ENCODE measurements around the gene LRRTM2.
"Not testable (repeated sequence)": the region's sequence is repeated elsewhere in the genome, so short reads cannot be mapped to it uniquely, and the experiment has no call there.

The LRRTM2 gene

DNA sequence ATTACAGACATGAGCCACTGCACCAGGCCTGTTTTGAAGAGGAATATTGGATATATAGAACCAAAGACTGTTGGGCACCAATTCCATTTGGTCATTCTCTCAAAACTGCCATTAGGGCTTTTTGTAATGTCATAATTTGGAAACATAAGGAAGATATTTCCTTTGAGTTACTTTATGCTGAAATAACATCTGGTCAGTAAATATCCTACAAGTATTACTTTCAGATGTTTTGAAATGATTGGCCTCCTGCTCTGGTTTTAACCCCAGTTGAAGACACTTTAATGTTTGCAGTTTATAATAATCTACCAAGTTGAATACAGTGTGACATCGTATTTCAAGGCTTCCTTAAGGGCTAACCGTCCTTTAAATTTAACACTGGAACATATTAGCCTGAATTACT lies 33.6 kb downstream of the LRRTM2 start:
- intact Hi-C loops (cut with micrococcal nuclease): no loop called here
- Mint-ChIP-seq H3K36me3 (ENCODE audit: low read depth) (peaks cover 16% of the 10 kb centered on the region), H3K27ac (no peak overlapping the region), H3K9me3 (no peaks in the 10 kb centered on the region), H3K4me1 (ENCODE audit: low read depth) (peaks cover 15% of the 10 kb centered on the region), H3K4me3 (no peak overlapping the region), H3K27me3 (no peaks in the 10 kb centered on the region)

DNA sequence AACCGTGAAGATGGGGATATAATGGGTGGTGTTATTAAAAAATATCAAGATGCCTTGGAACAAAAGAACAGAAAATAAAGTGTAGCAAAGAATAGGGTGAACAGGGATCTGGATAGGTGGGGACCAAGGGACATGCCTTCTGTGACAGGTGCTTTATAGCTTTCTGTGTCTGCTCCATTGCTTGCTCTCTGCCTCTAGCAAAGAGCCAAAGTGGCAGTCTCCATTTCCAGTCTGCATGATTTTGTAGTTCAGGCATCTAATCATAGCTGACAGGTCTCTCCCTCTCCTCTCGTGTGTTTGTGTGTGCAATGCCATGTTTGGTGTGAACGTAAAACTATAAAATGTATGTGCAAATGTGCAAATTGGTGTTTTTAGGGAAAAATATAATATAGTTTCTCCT lies 35.0 kb downstream of the LRRTM2 start:
- Mint-ChIP-seq H3K9me3 (no peaks in the 10 kb centered on the region), H3K27me3 (no peaks in the 10 kb centered on the region), H3K27ac (no peak overlapping the region), H3K36me3 (ENCODE audit: low read depth) (peaks cover 8% of the 10 kb centered on the region), H3K4me1 (ENCODE audit: low read depth) (peaks cover 15% of the 10 kb centered on the region), H3K4me3 (no peak overlapping the region)
- intact Hi-C loops (cut with micrococcal nuclease): no loop called here

DNA sequence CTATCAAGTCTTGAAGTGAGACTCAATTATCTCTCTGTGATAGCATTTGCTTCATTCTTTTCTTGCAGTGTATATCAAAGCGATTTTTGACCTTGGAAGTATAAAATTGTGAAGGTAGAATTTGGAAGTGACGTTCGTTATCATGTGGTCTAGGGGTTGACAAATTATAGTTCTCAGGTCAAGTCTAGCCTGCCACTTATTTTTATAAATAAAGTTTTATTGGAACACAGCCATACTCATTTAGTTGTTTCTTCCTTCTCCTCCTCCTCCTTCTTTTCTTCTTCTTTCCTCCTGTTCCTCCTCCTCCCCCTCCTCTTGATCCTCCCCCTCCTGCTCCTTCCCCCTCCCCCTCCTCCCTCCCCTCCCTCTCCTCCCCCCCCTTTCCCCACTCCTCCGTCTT lies 38.0 kb downstream of the LRRTM2 start:
- peaks cover 13% of the 10 kb centered on the region for H3K4me1 Mint-ChIP-seq (ENCODE audit: low read depth)
- intact Hi-C loops (cut with micrococcal nuclease): no loop called here
- H3K27me3 Mint-ChIP-seq: no peaks in the 10 kb centered on the region
- H3K9me3 Mint-ChIP-seq: no peaks in the 10 kb centered on the region
- no peak overlapping the region for H3K4me3 Mint-ChIP-seq
- no peak overlapping the region for H3K27ac Mint-ChIP-seq
- peaks cover 27% of the 10 kb centered on the region for H3K36me3 Mint-ChIP-seq (ENCODE audit: low read depth)

DNA sequence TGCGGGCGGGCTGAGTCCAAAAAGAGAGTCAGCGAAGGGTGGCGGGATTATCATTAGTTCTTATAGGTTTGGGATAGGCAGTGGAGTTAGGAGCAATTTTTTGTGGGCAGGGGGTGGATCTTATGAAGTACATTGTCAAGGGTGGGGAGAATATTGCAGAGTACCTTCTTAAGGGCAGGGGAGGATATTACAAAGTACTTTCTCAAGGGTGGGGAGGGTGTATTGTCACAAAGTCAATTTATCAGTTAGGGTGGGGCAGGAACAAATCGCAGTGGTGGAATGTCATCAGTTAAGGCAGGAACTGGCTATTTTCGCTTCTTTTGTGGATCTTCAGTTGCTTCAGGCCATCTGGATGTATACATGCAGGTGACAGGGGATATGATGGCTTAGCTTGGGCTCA lies 40.3 kb downstream of the LRRTM2 start:
- not testable (repeated sequence) for H3K27ac Mint-ChIP-seq, H3K9me3 Mint-ChIP-seq
- peaks cover 44% of the 10 kb centered on the region for H3K36me3 Mint-ChIP-seq (ENCODE audit: low read depth)

DNA sequence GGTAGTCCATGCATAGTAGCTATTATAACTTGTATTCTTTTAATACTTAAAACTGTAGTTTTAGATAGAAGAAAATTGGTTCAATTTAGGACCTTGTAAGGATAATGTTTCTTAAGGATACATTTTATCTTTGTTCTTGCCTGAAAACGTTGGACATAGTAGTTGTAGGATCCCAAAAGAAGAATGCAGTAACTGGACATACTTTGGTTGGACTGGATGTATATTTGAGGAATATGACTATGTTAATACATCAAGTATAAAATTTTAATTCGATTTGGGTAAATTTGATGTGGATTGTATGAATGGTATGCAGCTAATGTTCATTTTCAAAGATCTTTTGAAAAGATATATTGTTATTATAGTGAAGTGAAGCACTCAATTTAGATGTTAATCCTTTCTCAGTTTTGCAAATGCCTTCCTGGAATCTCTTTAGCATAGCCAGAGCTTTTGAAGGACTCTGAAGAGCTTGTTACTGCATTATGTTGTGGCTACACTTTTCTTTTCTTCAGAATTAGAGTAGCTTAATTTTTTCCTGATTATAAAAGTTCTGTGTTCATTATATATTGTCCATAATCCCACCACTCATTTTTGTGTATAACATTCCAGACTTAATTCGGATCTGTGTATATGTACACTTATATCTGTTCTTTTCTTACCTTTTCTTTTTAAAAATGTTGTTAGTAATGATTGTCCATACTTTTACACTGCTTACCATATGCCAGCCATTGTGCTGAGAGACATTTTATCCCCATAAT lies 41.2 kb downstream of the LRRTM2 start:
- intact Hi-C loops (cut with micrococcal nuclease): no loop called here
- no peak overlapping the region for H3K4me3 Mint-ChIP-seq
- H3K4me1 Mint-ChIP-seq (ENCODE audit: low read depth): peaks cover 29% of the 10 kb centered on the region
- H3K9me3 Mint-ChIP-seq: no peaks in the 10 kb centered on the region
- H3K36me3 Mint-ChIP-seq (ENCODE audit: low read depth): peaks cover 54% of the 10 kb centered on the region
- H3K27me3 Mint-ChIP-seq: no peaks in the 10 kb centered on the region
- H3K27ac Mint-ChIP-seq: no peak overlapping the region

More for the DNA sequence above, 40.3 kb downstream of the LRRTM2 start:
- H3K4me1 Mint-ChIP-seq (ENCODE audit: low read depth): peaks cover 29% of the 10 kb centered on the region
- H3K4me3 Mint-ChIP-seq; H3K27me3 Mint-ChIP-seq; intact Hi-C loops (cut with micrococcal nuclease): not testable (repeated sequence)

DNA sequence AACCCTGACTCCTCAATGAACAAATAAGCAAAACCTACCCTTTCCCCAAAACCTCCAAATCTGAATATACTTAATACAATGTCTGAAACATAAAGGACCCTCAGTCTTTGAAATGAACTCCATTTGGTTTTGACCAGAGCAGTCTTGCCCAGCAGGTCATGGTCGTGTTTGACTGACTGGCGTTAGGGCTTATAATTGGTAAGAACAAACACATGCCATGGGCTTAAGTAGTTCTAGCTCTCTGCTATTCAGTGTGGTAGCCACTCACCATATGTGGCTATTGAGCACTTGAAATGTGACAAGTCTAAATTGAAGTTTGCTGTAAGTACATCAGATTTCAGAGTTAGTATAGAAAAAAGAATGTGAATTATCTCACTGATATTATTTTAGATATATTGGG lies 42.1 kb downstream of the LRRTM2 start:
- peaks cover 62% of the 10 kb centered on the region for H3K36me3 Mint-ChIP-seq (ENCODE audit: low read depth)
- H3K9me3 Mint-ChIP-seq: no peaks in the 10 kb centered on the region
- H3K4me3 Mint-ChIP-seq: no peak overlapping the region
- intact Hi-C loops (cut with micrococcal nuclease): no loop called here
- no peaks in the 10 kb centered on the region for H3K27me3 Mint-ChIP-seq
- no peak overlapping the region for H3K27ac Mint-ChIP-seq
- peaks cover 29% of the 10 kb centered on the region for H3K4me1 Mint-ChIP-seq (ENCODE audit: low read depth)

DNA sequence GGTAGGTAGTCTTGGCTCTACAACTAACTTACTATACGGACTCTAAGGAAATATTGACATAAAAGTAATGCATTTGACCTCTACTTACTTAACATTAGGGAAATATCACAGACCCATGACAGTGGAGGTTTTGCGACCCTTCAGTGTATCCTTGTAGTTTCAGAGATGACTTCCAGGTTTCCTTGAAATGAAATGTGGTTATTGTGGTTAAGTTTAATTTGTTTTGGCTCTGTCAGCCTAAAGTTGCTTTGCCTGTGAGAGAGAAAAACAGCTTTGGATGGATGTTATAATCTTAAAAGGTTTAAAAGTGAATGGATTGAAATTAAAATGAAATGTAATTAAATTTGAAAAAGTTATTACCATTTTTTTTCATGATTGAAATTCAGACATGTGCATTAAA lies 42.9 kb downstream of the LRRTM2 start:
- Mint-ChIP-seq H3K36me3 (ENCODE audit: low read depth) (peaks cover 65% of the 10 kb centered on the region), H3K4me3 (no peak overlapping the region), H3K27ac (no peak overlapping the region), H3K4me1 (ENCODE audit: low read depth) (peaks cover 24% of the 10 kb centered on the region), H3K9me3 (no peaks in the 10 kb centered on the region), H3K27me3 (no peaks in the 10 kb centered on the region)
- intact Hi-C loops (cut with micrococcal nuclease): no loop called here

DNA sequence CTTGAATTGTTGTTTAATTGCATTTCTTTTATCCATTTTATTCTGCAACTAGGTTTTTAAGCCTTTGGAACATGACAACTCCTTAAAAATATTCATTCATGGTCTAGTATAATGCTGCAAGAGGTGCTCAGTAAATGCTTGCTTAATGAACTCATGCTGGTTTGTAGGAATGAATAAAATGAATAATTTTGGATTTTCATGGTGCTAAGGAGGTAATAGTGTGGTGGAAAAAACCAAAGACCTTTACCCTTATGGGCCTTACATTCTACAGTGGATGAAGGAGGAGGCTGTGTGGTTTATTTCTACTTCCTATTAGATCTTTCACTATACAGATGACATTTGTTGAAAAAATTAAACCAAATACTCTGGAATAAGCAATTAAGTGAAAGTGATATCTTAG lies 43.4 kb downstream of the LRRTM2 start:
- Mint-ChIP-seq H3K4me1 (ENCODE audit: low read depth) (peaks cover 23% of the 10 kb centered on the region), H3K4me3 (no peak overlapping the region), H3K27ac (no peak overlapping the region), H3K27me3 (no peaks in the 10 kb centered on the region), H3K36me3 (ENCODE audit: low read depth) (peaks cover 69% of the 10 kb centered on the region), H3K9me3 (no peaks in the 10 kb centered on the region)
- intact Hi-C loops (cut with micrococcal nuclease): no loop called here

DNA sequence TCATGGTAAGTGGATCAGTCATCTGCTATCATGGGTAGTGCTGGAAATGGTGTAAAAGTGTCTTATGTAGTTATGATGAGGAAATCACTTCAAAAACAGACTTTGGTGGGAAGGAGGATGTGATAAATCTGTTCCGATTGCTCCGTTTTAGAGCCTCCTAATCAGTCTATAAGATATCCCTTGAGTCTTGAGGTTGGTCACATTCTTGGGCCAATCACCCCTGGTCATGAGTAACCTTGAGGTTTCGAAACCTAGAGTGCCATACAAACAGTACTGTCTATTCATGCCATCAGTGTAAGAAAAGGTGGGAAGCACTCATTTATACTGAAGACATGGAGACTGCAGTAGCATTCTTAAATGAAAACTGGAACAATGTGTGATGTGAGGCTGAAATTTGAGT lies 45.8 kb downstream of the LRRTM2 start:
- Mint-ChIP-seq H3K27ac (no peak overlapping the region), H3K36me3 (ENCODE audit: low read depth) (peaks cover 81% of the 10 kb centered on the region), H3K9me3 (no peaks in the 10 kb centered on the region), H3K27me3 (no peaks in the 10 kb centered on the region), H3K4me1 (ENCODE audit: low read depth) (peaks cover 16% of the 10 kb centered on the region), H3K4me3 (no peak overlapping the region)
- intact Hi-C loops (cut with micrococcal nuclease): no loop called here

DNA sequence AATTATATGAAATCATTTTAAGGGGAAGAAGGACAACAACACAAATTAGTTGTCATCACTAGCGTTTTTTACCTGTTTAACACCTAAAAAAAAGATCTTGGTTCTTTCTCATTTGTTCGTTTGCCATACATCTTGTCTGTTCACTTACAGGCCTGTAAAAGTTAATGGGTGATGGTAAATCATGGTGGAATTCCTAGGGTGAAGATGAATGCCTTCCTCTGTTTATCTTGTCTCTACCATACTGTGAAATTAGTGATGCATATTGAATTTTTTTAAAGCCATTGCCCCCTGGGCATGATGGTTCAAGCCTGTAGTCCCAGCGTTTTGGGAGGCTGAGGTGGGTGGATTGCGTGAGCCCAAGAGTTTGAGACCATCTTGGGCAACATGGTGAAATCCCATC lies 46.6 kb downstream of the LRRTM2 start:
- H3K4me3 Mint-ChIP-seq: no peak overlapping the region
- H3K4me1 Mint-ChIP-seq (ENCODE audit: low read depth): peaks cover 16% of the 10 kb centered on the region
- peaks cover 77% of the 10 kb centered on the region for H3K36me3 Mint-ChIP-seq (ENCODE audit: low read depth)
- intact Hi-C loops (cut with micrococcal nuclease): no loop called here
- H3K27ac Mint-ChIP-seq: no peak overlapping the region
- no peaks in the 10 kb centered on the region for H3K9me3 Mint-ChIP-seq
- no peaks in the 10 kb centered on the region for H3K27me3 Mint-ChIP-seq

DNA sequence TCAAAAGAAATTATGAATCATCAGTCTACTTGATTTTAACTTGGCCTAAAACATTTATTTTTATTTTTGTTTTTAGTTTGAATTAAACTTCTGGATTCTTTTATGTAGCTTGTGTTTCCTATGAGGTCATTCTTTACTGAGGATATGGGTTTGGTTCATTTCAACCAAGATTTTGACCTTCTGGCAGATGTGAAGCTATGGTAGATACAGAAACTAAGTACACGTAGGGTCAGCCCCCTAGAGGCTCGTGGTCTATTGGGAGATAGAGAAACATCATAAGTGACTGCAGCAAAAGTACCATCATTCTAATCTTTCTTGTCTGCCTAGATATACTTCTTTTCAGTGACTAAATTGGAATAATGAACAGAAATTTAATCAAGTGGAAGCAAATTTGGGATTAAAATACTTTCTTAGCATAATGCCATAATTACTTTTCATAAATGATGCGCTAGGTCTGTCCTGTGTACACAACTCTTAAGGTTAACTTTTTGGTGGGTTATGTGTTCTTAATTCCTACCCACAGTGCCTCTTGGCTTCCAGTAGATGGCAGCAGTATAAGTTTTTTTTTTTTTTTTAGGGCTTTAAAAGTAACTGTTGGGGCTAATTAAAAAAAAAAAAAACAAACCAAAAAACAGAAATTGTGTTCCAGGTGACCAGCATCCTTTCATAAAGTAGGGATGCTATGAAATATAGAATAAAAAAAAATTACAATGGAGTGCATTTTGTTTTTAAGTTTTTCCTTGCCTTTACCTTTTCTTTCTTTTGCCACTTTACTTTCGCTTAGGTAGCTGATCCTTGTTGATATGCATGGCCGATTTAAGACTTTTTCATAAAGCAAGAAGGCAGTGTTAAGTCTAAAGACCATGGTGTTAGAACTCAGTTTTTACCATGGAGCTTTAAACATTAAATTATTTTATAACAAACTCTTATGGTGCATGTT lies 49.9 kb downstream of the LRRTM2 start:
- H3K27me3 Mint-ChIP-seq: no peaks in the 10 kb centered on the region
- H3K4me3 Mint-ChIP-seq: no peak overlapping the region
- no peaks in the 10 kb centered on the region for H3K9me3 Mint-ChIP-seq
- no peak overlapping the region for H3K27ac Mint-ChIP-seq
- intact Hi-C loops (cut with micrococcal nuclease): loop anchor here (2.0 kb wide), 1 partner anchor 438 kb away; no protein-coding TSS in a partner anchor
- peaks cover 1% of the 10 kb centered on the region for H3K4me1 Mint-ChIP-seq (ENCODE audit: low read depth)
- H3K36me3 Mint-ChIP-seq (ENCODE audit: low read depth): peaks cover 73% of the 10 kb centered on the region

DNA sequence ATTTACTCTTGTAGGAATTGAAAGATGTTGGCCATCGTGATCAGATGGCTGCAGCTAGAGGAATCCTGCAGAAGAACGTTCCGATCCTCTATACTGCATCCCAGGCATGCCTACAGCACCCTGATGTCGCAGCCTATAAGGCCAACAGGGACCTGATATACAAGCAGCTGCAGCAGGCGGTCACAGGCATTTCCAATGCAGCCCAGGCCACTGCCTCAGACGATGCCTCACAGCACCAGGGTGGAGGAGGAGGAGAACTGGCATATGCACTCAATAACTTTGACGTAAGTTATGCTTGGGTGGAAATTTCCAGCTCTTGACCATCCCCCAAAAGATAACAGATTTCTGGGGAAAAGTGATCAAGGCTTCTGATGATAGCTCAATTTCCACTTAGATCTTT lies 50.6 kb downstream of the LRRTM2 start:
- Mint-ChIP-seq H3K36me3 (ENCODE audit: low read depth) (peaks cover 73% of the 10 kb centered on the region), H3K27ac (no peak overlapping the region), H3K4me1 (ENCODE audit: low read depth) (no peaks in the 10 kb centered on the region), H3K4me3 (no peak overlapping the region), H3K9me3 (no peaks in the 10 kb centered on the region), H3K27me3 (no peaks in the 10 kb centered on the region)
- intact Hi-C loops (cut with micrococcal nuclease): loop anchor here (2.0 kb wide), 1 partner anchor 438 kb away; no protein-coding TSS in a partner anchor

DNA sequence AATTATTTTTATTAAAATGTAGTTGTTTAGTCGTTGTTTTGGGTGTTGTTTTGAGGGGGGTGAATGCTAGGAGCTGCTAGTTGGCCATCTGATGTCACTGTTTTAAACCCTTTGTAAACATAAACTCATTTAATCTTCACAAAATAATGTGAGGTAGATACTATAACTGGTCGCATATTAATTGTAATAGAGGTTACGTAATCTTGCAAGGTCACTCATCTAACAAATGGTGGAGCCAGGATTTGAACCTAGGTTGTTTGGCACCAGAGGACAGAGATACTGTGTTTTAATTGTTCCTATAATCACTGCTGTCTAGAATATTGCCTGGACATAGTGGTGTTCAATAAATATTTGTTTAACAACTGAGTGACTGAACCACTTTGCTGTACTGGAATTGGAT lies 54.4 kb downstream of the LRRTM2 start:
- peaks cover 19% of the 10 kb centered on the region for H3K4me1 Mint-ChIP-seq (ENCODE audit: low read depth)
- H3K4me3 Mint-ChIP-seq: no peak overlapping the region
- intact Hi-C loops (cut with micrococcal nuclease): no loop called here
- no peaks in the 10 kb centered on the region for H3K9me3 Mint-ChIP-seq
- H3K27ac Mint-ChIP-seq: no peak overlapping the region
- no peaks in the 10 kb centered on the region for H3K27me3 Mint-ChIP-seq
- H3K36me3 Mint-ChIP-seq (ENCODE audit: low read depth): peaks cover 73% of the 10 kb centered on the region

DNA sequence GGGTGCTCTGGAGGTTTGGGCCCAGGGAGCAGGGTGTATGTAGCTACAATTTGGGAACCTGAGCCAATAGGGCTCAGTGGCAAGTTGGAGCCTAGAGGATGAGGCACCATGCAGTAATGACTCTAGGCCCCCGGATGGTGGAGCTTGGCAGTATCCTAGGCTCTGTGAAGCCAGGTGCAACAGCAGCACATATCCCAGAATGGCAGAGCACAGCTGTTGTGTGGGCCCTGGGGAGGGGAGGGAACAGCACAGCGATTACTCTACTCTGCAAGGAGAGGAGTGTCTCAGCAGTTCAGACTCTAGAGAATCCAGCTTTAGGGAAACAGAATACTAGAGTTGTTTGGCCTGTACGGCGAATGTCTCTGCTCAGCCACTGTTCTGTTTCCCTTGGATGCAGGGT lies 56.1 kb downstream of the LRRTM2 start:
- no peaks in the 10 kb centered on the region for H3K27me3 Mint-ChIP-seq
- no peak overlapping the region for H3K4me3 Mint-ChIP-seq
- H3K9me3 Mint-ChIP-seq: no peaks in the 10 kb centered on the region
- H3K27ac Mint-ChIP-seq: no peak overlapping the region
- H3K4me1 Mint-ChIP-seq (ENCODE audit: low read depth): peaks cover 25% of the 10 kb centered on the region
- peaks cover 78% of the 10 kb centered on the region for H3K36me3 Mint-ChIP-seq (ENCODE audit: low read depth)
- intact Hi-C loops (cut with micrococcal nuclease): no loop called here

All from dendritic cell treated with granulocyte-macrophage colony-stimulating factor and Interleukin-4, amounts not matched to agents 40 ng/mL and 50 ng/mL, for 4 days (primary cell).